Right hindlimb (tissue), 1 donor: ENCODE measurements around the gene RAPH1.
"Not testable (repeated sequence)": the region's sequence is repeated elsewhere in the genome, so short reads cannot be mapped to it uniquely, and the experiment has no call there.

Experiments
- DNase-seq: peaks from one replicate; pipeline ENCODE4 v3.0.0-alpha.2; 2018

RAPH1 gene

DNA sequence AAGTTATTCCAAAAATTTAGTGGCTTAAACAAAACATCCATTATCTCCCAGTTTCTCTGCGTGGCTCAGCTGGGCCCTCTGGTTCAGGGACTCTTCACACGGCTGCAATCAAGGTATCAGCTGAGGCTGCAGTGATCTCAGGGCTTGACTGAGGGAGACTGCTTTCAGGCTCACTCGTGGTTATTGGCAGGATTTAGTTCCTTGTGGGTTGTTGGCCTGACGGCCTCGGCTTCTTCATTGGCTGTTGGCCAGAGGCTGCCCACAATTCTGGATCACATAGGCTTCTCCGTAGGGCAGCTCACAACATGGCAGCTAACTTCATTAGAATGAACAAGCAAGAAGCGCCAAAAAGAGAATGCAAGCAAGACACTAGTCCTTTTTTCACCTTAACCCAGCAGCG lies 116.8 kb downstream of the RAPH1 start:
- DNase-seq: no peak

DNA sequence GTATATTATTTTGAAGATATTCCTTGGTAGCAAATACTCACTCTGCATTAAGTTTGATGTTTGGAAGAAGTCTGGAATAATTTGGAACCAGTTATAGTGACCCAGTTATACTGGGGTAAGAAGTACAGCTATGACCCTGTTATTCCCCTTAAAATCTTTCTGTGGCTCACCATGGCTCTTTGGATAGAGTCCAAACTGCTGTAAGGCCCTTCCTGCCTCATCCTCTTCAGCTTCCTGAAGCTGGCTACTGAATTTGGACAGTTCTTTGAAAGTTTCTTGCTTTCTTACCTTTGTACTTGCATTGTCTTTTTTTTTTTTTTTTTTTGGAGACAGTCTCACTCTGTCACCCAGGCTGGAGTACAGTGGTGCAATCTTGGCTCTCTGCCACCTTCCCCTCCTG lies 121.3 kb downstream of the RAPH1 start:
- no peak for DNase-seq

DNA sequence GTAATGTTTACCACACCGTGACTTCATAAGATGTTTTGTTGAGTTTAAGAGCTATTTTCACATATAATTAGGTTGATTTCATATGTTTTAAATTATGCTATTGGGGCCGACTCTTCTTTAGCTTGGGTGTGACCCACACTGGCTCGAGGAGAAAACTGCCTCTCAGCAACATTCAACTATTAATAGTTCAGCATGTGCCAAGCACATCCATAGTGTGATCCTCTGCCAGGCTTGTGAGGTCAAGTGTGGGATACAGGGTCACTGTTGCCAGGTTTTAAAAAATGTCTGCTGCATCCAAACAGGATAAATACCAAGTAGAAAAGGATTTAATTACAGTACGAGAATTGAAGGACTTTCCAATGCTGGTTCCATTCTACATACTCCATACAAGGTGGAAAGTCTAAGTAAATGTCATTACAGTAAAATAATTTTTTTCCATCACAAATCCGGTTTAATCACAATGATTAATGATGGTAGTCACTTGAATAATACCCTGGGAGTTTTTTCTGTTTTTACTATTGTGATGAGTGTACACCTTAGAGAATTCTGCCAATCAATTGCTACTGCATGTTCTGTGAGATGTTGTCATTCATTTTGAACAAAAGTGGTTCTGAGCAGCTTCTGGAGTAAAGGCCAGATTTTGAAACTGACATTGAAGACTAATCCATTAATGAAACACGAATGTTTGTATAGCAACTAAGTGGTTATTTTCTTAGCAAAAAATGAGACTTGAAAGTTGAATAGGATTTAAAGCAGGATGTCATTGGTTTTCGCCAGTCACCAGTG lies 122.4 kb downstream of the RAPH1 start:
- no peak for DNase-seq

DNA sequence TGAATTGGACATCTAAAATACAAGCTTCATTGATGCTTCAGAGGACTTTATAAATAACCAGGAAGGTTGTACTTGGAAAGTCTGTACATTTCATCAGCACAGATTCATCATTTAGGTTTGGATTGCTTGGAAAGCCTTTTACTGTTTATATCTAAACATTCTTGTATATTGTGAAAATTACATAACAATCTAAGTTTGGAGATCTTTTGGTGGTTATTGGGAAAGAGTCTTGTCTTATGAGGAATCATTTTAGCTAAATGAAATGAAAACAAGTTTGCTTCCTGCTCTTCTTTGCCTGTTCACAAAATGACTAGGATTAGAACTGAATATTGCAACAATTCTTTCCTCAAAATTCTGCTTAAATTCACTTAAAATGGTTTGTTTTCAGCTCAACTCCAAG lies 127.6 kb downstream of the RAPH1 start:
- no peak for DNase-seq

DNA sequence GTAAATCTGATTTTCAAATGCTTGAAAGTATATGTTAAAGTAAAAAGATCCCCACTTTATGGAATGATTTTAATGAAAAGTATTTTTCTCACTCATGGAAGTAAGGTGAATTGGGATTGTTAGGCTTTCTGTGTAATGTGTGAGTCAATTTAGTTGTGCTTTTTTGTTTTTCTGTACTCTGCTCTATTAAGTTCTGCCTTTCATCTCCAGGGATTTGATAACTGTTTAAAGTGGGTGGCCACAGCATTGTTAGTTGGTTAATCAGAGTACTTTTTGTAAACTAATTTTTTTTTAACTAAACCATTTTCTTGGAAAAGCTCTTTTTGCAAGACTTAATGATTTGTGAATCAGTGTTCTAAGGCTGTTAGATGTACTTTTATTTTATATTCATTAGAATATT lies 130.1 kb downstream of the RAPH1 start:
- no peak for DNase-seq

DNA sequence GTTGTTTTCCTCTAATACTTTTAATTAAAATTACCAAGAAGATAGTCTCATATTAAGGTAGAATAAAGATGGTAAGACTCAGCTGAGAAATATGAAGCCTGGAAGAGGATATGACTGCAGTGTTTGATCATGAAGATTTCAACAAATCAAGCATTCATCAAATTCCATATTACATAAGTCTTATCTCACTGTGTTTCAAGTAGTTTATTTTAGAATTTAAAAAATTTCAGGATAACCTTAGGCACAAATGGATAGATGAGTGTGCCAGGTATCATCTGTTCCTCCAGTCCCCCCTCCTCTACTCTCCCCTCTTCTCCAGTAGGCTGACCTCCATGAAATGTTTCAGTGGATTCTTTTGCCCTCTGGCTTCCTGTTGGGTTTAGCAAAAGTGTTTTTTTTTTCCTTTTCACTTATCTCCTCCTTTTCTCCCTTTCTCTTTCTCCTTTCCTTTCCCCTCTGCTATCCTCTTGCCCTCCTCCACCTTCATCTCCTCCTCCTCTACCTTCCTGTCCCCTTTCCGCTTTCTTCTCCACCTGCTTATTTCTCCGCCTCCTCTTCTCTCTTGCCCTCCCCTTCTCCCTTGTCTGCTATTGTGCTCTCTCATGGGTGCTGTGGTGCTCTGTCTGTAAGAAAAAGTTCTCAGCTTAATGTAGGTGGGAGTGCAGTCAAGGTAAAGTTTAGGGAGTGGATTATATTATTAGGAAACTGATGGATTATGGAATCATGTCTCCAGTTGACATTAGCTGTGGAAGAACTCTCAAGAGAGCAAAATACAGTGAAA lies 134.1 kb downstream of the RAPH1 start:
- DNase-seq: no peak

DNA sequence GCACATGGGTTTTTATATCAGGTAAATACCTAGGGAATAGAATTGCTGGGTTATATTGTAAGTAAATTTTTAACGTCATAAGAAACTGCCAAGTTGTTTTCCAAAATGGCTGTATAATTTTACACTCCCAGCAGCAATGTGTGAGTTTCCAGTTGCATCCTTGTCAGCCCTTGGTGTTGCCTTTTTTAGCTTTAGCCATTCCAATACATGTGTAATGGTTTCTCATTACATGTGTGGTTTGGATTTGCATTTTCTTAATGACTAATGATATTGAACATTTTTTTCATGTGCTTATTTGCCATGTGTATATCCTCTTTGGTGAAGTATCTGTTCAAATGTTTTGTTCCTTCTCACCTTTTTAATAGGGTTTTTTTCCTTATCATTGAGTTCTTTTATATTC lies 136.1 kb downstream of the RAPH1 start:
- DNase-seq: no peak

DNA sequence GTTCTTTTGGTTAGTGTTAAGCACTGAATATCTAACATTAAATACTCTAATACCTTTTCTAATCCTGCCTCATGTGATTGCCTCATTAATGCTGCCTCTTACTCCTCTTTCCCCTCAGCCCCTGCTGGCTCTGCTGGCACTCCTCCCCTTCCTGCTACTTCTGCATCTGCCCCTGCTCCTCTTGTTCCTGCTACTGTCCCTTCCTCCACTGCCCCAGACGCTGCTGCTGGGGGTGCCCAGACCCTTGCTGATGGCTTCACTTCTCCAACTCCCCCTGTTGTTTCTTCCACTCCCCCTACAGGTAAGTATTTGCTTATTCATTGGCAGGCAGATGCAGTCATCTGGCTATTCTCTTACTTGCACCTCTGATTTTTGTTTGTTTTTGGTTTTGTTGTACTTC lies 138.4 kb downstream of the RAPH1 start:
- DNase-seq: no peak

DNA sequence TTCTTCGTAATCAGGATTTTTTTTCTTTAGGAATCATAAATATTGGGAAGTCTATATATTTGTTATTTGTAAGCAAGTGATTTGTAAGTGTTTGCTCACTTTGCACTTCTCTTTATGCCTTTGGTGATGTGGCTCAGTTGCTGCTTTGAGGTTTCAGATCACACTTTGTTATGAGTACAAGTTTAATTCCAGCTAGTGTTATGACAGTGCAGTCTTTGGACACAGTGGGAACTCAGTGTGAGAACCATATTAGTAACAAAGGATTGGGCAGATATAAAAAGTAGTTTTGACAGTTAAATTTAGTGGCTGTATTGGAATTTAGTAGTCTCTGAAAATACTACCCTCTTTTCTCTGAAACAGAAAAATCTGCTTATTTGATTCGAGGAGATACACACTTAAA lies 139.2 kb downstream of the RAPH1 start:
- DNase-seq: no peak

DNA sequence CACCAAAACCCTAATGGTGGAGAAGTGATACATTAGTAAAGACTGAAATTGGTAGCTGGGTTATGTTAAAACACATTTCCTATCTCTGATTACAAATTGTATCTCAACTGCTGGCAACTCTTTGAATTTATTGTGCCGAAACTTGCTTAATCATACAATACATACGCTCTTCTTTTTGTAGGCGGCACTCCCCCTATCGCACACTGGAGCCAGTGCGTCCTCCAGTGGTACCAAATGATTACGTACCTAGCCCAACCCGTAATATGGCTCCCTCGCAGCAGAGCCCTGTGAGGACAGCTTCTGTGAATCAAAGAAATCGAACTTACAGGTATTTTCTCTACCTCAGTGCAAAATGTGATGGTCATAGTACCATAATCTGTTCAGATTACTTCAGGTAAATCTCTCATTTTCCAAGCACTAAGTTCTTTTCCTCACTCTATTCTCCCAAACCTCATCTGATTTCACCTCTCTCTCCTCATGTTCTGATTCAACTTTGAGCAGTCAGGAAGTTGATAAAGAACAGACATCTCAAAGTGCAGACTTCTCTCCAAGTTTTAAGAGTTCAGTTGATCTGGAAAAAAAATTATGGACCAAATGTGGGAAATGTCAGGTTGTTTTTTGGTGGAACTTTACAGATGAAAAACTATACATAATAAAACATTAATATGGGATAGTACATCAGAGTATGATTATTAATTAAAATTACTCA lies 140.4 kb downstream of the RAPH1 start:
- DNase-seq: no peak

DNA sequence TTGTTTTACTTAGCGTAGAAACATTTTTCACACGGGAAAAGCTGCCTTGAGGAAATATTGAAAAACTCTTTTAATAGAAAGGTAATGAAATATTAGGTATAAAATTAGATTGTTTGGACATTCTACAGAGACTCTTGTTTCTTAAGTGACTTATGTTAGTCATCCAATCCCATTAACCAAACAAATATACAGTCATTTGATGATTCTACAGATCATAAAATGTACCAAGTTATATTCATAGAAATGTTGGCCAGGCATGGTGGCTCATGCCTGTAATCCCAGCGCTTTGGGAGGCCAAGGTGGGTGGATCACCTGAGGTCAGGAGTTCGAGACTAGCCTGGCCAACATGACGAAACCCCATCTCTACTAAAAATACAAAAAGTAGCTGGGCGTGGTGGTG lies 146.9 kb downstream of the RAPH1 start:
- not testable (repeated sequence) for DNase-seq

DNA sequence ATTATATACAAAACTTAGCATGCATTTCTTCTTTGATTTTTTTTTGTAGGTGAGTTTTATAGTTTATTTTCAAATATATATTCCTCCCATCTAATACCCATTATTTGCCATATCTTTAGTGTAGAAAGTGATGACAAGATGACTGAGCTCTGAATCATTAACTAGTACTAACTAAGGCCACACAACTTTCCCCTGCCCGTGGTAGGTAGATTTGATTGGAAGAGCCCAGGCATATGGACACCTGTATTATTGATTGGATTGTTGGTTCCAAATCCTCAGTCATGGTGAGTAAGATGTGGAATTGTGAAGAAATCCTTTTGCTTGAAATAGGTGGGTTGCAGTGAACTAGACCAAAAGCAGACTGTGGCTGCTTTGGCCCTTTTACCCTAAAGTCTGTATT lies 152.1 kb downstream of the RAPH1 start:
- DNase-seq: no peak

DNA sequence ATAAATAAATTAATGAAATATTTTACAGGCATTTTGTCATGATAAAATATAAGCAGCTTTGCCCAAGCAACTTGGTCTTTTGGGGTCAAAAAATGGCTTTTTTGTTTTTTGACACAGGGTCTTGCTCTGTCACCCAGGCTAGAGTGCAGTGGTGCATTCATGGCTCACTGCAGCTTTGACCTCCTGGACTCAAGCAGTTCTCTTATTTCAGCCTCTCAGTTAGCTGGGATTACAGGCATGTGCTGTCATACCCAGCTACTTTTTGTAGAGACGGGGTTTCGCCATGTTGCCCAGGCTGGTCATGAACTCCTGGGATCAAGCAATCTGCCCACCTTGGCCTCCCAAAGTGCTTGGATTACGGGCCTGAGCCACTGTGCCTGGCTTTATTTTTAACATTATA lies 155.9 kb downstream of the RAPH1 start:
- no peak for DNase-seq

DNA sequence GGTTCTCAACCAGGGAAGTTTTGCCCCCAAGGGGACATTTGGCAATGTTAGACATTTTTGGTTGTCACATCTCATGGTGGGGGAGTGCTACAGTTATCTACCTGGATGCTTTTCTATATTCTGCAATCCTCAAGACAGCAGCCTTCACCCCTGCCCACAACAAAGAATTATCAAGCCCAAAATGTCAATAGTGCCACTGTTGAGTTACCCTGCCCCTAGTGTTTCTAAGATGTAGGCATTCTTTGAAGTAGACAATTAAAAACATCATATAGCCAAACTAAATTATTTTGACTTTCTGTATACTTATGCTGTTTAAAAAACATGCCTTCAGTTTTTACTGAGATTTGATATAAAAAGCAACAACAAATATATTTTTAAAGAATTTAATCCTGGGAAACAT lies 158.9 kb downstream of the RAPH1 start:
- no peak for DNase-seq

DNA sequence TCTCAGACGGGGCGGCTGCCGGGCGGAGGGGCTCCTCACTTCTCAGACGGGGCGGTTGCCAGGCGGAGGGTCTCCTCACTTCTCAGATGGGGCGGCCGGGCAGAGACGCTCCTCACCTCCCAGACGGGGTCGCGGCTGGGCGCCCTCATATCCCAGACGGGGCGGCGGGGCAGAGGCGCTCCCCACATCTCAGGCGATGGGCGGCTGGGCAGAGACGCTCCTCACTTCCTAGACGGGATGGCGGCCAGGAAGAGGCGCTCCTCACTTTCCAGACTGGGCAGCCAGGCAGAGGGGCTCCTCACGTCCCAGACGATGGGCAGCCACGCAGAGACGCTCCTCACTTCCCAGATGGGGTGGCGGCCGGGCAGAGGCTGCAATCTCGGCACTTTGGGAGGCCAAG lies 162.4 kb downstream of the RAPH1 start:
- DNase-seq: not testable (repeated sequence)

DNA sequence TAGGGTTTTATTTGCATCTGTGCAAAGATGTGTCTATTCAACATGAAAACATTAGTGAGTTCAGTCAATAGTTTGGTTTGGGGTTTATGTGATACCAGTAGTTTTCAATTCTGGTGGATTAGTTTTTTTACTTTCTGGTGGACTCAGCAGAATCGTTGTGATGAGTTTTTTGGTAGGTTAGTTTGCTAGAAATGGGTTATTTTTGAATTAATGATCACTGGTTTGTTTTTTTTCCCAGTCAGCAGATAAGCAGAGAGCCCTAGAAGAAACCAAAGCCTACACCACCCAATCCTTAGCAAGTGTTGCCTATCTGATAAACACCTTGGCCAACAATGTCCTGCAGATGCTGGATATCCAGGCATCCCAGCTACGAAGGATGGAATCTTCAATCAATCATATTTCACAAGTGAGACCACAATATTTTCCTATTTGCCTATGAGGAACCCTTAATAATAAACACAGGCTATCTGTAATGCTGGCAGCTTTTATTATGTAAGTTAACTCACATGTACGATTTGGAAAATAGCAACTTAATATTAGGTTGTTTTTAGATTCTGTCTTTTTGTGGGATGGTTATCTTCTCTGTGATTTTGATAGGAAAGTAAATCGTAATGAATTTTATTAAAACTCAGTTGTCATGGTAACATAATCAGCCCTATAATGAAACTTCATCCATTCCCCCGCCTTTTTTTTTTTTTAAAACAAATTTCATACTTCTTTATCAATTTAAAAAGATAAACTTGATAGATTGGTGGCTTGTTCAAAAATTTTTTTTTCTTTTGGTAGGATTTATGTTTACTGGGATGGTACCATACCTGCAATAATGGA lies 168.2 kb downstream of the RAPH1 start:
- no peak for DNase-seq

DNA sequence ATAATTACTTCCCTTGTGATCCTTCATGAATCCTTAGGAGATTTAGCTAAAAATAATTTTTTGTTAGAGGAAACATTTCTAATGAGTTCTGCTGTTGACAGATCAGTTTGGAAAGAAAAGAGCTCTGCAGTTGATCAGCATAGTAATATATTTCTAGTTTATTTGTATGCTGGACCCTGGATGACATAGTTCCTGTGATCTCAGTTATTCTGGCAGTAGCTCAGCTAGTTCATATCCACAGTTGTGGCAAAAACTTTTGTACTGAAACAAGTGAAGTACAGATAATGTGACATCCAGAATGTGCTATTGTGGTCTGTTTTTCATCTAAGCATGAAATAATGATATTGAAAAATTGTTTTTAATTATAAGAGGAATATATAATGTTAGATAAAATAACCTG lies 173.2 kb downstream of the RAPH1 start:
- DNase-seq: no peak

DNA sequence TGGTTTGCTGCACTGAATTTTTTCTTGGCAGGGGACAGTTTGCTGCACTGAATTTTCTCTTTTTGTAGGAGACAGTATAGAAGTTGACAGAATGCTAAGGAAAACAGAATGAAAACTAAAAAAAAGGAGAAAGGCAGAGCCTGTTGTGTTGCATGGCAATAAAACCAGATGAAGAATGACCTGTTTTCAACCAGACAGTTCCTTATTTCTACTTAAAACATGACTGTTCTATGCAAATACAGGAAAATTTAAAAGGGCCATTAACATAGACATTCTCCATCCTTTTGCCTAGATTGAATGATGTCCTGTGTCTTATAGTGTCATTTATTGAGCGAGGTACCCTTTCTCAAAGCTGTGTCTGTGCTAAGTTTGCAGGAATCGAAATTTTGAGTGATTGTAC lies 173.6 kb downstream of the RAPH1 start:
- no peak for DNase-seq

DNA sequence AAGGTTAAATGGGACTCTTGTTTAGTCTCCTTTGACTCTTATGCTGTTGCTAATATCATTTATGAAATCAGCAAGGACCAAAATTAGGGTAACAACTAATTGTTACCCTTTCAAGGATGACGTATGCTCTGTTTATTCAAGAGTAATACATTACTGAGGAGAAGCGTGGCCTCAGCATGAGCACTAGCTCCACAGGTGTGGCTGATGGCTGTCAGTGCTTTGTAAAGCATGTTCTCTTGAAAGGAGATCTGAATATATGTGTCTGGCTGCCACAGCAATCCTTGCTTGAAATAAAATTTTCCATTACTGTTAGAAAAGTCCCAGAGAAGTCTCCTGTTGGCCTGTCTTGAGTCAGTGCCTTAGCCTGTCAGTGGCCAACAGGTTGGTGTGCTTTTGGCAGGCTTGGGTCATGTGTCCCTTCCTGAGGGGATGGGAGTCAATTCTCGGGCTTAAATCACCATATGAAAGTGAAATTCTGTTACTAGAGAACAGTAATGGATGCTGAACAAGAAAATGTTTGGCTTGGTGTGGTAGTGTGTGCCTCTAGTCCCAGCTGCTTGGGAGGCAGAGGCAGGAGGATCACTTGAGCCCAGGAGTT lies 174.2 kb downstream of the RAPH1 start:
- DNase-seq: no peak

DNA sequence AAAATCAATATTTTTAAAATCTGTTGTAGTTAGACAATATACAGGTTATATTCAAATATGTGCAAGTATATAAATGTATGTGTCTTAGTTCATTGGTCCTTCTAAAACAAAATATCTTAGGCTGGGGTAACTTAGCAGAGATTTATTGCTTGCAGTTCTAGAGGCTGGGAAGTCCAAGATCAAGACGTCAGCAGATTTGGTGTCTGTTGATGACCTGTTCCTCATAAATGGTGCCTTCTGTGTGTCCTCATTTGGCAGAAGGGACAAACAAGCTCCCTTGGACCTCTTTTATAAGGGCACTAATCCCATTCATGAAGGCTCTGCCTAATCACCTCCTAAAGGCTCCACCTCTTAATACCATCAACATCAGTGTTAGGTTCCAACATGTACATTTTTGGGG lies 175.7 kb downstream of the RAPH1 start:
- DNase-seq: no peak

DNA sequence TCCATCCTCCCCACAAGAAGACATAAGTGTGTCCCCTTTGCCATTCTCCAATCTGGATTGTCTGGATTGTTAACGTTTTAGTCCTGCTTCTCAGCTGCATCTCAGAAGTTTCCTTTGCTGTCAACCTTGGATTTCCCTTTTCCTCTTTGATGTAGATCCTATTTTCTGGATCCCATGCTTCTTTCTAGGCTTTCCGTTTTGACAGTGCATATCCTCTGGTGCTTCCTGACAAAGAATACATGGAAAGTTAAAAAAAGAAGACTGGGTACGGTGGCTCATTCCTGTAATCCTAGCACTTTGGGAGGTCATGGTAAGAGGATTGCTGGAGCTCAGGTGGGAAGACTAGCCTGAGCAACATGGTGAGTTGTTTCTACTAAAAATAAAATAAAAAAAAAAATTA lies 180.1 kb downstream of the RAPH1 start:
- no peak for DNase-seq

DNA sequence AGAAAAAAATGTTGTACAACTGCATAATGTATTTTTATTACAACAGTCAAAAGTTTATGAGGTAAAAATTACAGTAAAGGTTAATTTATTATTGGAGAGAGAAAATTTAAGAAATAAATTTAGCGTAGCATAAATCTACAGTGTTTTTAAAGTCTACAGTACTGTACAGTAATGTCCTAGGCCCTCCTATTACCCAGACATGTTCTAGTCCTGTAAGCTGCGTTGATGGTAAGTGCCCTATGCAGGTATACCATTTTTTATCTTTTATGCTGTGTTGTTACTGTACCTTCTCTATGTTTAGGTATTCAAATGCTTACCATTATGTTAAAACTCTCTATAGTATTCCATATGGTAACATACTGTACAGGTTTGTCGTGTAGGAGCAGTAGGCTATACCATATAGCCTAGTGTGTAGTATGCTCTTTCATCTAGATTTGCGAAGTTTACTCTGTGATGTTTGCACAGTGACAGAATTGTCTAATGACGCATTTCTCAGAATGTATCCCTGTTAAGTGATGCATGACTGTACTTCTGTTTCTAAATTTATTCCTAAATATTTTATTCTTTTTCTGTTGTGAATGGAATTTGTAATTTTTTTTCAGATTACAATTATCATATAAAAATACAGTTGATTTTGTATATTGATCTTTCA lies 182.4 kb downstream of the RAPH1 start:
- no peak for DNase-seq
